ENCODE data around the gene HOXD11.

Gene HOXD11

DNA sequence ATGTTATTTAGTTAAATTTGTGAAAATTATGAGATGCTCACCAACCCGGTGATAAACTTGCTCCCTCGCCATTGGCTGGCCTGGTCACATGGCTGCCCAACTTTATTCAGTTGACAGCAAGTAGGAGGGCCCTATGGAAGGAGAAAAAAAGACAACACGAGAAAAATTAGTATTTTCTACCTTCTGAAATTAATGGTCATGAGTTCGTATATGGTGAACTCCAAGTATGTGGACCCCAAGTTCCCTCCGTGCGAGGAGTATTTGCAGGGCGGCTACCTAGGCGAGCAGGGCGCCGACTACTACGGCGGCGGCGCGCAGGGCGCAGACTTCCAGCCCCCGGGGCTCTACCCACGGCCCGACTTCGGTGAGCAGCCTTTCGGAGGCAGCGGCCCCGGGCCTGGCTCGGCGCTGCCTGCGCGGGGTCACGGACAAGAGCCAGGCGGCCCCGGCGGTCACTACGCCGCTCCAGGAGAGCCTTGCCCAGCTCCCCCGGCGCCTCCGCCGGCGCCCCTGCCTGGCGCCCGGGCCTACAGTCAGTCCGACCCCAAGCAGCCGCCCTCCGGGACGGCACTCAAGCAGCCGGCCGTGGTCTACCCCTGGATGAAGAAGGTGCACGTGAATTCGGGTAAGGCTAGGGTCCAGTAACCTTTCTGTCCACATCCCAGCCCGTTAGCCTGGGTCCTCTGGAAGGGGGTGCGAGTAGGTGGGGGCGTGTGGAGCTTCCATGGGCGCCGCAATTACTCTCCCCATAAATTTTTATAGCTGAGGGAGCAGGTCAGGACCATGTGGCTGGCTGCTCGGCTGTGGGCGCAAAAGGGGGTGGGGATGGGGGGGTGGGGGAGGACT lies 44.6 kb downstream of the HOXD11 start, which contains the start of gene HOXD4:
Gene HOXD4 (plus strand): TSS at position 109 of the 846 bp plus-strand sequence. CDS start 84 bp downstream, at position 193.
- no peak for DNase-seq

DNA sequence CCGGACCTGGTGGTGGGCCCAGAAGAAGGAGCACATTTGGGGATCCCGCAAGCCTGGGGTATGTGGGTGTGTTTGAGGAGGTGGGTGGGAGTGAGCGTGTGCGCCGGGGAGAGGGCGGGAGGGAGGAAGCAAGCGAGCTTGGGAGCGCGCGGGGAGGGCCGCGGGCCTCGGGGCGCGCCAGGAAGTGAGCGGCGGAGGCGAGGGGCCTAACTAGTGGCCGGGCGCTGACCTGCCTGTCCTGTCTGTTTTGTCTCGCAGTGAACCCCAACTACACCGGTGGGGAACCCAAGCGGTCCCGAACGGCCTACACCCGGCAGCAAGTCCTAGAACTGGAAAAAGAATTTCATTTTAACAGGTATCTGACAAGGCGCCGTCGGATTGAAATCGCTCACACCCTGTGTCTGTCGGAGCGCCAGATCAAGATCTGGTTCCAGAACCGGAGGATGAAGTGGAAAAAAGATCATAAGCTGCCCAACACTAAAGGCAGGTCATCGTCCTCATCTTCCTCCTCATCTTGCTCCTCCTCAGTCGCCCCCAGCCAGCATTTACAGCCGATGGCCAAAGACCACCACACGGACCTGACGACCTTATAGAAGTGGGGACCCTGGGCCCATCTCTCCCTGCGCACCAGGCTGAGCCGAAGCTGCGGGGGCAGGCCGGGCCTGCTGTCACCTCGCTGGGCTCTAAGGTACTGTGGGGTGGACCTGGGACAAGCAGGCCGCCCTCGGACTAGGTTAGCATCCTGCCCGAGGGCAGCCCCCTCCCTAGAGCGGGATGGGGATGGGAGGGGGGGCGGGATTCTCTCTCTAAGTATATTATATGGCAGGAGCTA lies 45.5 kb downstream of the HOXD11 start:
- DNase-seq = no peak

DNA sequence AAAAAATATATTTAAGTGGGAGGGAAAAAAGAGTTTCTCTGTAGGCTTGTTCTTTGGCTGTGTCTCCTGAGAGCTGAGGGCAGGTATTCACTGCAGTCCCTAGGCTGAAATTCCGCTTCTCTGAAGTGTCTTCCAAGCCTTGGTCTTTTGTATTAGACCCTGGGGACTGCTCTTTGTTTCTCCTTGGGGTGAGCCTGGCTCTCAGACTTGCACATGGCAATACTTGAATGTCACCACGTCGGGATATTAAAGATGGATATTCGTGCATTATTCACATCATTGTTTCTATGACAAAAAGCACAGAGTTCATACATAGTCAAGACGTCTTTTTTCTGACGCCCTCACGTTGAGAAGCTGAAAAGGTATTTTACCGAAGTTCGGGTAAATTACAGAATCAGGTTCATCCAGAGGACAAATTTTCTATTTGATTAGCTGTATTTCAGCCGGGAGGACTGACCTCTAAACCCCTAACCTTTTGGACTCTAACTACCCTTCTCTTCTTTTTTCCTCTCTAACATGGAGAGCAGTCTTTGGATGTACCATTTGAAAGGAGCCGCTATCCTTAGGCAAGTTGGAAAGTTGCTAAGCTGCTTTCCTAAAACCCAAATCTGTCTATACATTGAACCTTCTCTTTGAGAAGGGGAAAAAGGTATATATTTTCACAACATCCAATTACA lies 47.6 kb downstream of the HOXD11 start:
- no peak for DNase-seq

DNA sequence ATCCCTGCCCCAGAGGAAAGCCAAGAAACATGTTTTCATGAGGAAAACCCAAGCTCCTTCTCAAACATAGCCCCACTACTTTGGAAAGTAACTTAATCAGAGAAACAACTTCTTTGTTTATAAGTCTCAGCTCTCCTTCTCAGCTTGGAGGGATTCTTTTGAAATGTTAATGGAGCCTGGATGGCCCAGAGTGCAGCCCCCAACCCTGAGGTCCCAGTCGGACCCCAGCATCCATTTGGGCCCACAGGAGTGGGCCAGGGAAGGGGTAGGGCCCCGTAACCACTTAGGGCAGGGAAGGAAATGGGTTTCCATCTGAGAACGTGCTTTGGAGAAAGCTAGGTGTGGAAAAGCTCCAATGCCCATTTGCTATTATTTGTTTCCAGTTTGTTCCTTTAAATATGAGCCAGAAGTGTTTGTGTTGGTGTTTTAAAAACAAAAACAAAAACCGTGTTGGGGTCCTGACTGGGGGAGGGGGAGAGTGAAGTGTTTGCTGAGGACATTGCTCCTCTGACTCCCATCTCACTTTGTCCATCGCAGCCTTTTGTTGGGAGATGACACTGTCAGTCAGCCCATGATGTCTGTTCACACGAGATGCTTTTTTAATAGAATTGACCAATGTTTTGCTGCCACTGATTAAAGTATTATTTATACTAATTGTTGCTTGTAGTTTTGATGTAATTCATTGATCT lies 48.4 kb downstream of the HOXD11 start:
- no peak for DNase-seq

DNA sequence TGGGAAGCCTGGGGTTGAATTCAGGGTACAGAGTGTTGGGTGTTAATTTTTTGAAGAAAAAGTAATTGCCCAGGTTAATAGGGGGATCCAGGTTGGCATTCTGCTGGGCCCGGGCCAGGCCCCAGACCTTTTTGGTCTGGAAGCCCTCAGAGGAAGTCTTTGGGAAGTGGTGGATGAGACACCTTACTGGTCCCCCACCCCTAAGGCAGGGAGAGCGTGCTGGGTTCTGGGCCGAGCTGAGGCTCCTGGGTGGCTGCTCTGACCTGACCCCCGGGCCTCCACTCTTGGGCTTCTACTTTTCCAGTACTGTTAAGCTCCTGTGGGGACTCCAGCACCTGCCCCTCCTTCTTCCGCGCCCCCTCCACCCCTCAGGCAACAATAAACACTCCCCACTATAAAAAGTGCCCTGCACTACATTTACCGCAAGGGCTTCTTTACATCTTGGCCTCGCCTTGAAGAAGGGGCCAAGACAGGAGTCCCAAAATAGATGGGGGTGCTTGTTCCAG lies 49.3 kb downstream of the HOXD11 start:
- no peak for DNase-seq

DNA sequence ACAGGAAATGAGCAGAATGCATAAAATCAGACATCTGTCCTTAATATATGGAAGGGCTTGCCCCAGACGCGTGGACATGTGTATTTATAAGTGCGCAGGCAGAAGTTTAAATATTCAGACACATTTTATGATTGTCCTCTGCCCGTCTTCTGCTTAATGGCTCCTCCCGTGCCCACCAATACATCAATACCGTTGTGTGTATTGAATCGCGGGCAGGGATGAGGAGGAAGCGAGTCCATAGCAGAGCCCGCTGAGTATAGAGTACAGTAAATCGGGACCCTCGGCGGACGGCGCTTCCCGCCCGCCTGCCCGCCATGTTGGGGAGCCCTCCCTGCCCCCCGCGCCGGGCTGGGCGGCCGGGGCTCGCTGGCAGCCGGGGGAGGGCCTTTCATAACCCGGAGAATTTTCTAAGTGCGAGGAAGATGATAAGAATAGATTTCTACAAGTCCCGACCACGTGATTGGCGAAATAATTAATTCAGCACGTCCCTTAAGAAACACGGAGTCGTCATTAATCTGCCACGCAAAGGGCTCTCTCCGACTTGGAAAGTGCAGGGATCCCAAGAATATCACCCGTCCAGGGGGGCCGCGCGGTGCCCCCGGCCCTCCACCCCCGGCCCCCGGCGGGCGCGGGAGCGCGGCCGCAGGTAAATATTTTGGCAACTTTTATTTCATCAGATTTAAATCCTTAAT lies 49.9 kb downstream of the HOXD11 start, which contains the start of gene HOXD3:
Gene HOXD3 (plus strand): TSS at position 501 of the 692 bp plus-strand sequence. CDS start 11,808 bp downstream, outside the sequence.
- DNase-seq = no peak

DNA sequence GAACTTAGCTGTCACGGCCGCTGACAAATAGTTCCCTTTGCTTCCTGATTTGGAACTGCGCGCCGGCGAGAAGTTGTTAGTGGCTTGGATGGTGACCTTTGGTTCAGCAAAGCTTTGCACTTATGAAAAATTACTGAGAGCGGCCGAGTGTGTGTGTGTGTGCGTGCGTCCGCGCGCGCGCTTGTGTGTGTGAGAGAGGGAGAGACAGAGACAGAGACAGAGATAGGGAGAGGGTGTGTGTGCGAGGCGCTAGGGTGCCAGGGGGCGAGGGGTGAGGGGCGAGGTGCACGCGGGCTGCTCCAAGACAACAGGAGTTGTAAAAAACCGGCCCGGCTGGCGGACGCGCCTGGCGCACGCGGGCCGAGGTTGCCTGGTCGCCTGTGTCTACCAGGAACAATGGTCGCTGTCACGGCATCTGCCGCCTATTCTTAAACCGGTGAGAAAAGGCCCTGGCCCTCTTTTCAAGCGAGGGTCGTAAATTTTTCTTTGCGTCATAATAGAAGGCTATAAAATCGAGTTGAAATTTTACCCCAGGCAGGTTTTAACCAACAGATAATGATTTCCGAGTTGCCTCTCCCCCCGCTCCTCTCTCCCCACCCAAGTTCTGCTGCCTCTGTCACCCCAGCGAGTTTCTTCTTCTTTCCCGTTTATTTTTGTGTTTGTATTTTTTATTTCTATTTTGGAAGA lies 50.6 kb downstream of the HOXD11 start:
- no peak for DNase-seq

DNA sequence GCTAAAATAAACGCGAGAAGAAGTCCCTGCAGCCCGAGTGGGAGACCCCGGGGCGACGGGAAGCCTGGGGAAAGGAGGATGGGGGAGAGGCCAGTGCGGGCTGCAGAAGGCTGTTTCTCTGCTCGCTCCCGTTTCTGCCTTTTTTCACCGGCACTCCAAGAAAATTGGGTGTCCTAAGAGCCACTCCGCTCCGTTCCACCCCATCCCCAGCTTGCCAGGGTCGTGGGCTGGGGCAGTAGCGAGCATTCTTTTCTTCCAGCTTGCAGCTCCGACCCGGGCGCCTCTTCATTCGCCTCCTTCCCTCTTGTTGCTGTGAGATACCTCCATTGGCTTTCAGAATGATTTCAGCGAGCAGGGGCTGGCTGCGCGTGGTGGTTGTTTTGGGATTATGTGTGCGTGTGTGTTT lies 51.1 kb downstream of the HOXD11 start:
- DNase-seq = no peak

DNA sequence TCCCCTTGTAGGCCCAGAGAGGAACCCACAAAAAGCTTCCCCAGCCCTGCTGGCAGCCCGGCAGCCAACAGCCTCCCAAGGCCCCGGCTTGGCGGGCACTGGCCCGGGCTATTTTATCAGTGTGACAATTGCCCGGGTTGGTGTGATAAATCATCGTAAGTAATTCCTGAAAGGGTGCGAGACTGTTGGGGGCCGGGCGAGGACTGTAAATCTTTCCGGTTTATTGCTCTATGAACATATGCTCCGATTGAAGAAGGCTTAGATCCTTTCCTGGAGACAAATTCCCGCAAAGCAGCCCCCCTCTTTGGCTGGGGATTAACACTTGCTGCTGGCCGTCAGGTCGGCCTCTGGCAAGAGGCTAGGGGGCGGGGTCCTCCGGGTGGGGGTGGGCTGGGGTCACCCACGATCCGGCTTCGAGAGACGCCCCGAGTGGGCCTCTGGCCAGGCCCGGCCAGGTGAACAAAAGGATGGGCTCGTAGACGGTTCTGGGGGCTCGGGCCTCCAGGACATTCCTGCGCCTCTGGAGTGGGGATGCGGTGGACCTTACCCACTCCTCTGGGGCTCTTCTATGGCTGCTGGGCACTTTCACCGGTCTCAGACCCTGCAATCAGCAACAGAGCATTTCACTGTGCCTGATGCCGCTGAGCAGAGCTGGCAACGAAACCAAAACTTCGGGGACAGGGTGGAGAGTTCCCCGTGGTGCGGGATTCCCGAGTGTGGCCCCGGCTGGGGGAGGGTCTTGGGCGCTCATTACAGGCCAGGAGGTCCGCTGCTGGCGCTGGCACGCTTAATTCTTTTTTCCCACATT lies 52.0 kb downstream of the HOXD11 start:
- DNase-seq = no peak
